HL-60 (cell line): ENCODE data around the gene ADGRL3.

ENCODE experiments used
- CTCF ChIP-seq: IDR thresholded peaks from one replicate; pipeline ENCODE4 v1.5.1; 2011; ENCODE audit warnings: low read length, control low read depth, inconsistent platforms; ENCODE audit not compliant: insufficient read depth
- POLR2AphosphoS5 ChIP-seq: IDR thresholded peaks from 2 replicates; pipeline ENCODE4 v1.6.1; 2012; ENCODE audit warnings: low read depth

DNA sequence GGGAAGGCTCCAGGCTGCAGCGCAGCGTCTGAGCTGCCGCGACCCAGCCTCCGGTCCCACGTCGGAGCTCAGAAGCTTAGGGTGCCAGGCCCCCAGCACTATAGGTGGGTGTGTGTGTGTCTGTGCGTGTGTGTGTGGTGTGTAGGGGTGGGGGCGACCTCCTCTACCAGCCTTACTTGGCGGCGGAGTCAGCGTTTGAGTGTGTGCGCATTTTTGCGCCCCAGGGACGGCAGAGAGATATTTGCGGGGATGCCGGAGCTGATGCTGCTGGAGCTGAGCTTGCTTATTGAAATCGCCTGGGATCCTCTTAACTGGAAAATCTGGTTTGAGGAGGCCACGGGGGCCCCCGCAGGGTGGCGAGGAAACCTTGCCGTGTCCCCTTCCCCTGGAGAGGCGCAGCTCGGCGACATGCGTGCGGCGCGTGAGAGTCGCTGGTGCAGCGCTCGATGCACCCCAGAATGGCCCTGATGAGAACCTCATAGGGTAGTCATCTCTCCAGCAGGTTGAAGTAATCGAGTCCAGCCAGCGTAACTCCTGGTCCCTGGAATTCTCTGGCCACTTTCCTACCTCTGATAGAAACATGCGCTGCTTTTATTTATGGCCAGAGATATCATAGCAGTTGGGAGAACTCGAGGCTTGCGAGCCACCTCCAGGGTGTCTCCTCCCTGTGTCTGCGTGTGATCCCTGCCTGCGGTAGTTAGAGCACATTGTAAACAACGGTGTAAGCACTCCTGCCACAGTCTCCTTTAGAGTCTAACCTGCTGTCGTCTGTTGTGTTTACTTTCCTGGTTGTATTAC lies 2.7 kb downstream of the ADGRL3 start:
- TF ChIP-seq CTCF (no peak), POLR2AphosphoS5 (no peak)
